ENCODE data around the gene ANKRD36B.
"Not testable (repeated sequence)": the region's sequence is repeated elsewhere in the genome, so short reads cannot be mapped to it uniquely, and the experiment has no call there.

- TF ChIP-seq EZH2 (IDR thresholded peaks at IDR 0.05; ENCODE audit: borderline replicate concordance, insufficient read depth, low read depth, low read length, poor library complexity, severe bottlenecking); CTCF (IDR thresholded peaks at IDR 0.05): not testable (repeated sequence)
These were observed 6.5 kb upstream of the ANKRD36B start for GRCh38 chr2:97596180-97596579.
